OCI-LY3 (cell line): ENCODE measurements around the gene SLC5A3.

Experiments used
- H2AFZ ChIP-seq: fragments of 200-600, 300-600 bp; shearing (Covaris generic); 2 replicates; pipeline ENCODE4 v1.6.0; 2014; ENCODE audit warnings: antibody characterized with exemption, low read depth, low read length
- H3K27ac ChIP-seq: fragments of 200-600, 300-600 bp; sonication (generic); 2 replicates; pipeline ENCODE4 v1.5.1; 2014; ENCODE audit warnings: mild to moderate bottlenecking, low read length, moderate library complexity, mixed read lengths
- H3K27me3 ChIP-seq: fragments of 200-600, 300-600 bp; sonication (generic); 2 replicates; pipeline ENCODE4 v1.6.1; 2014; ENCODE audit warnings: low read depth, low read length, mixed read lengths
- H3K36me3 ChIP-seq: fragments of 200-600, 300-600 bp; sonication (generic); replicated peaks from 2 replicates; pipeline ENCODE3; 2014; ENCODE audit warnings: low read depth, low read length, mixed read lengths
- H3K4me1 ChIP-seq: fragments of 300-600, 200-600 bp; sonication (generic); 2 replicates; pipeline ENCODE4 v1.6.1; 2014; ENCODE audit warnings: low read length, mixed read lengths
- H3K4me2 ChIP-seq: fragments of 200-600, 300-600 bp; sonication (generic); 2 replicates; pipeline ENCODE4 v1.6.1; 2014; ENCODE audit warnings: low read length, mixed read lengths
- H3K4me3 ChIP-seq: fragments of 300-600, 200-600 bp; sonication (generic); 2 replicates; pipeline ENCODE4 v1.5.1; 2014; ENCODE audit warnings: antibody characterized with exemption, mild to moderate bottlenecking, low read length, moderate library complexity
- H3K79me2 ChIP-seq: fragments of 300-600, 200-600 bp; shearing (Covaris generic); 2 replicates; pipeline ENCODE4 v1.6.1; 2014; ENCODE audit warnings: mild to moderate bottlenecking, low read length, mixed read lengths
- H3K9ac ChIP-seq: fragments of 300-600, 200-600 bp; shearing (Covaris generic); 2 replicates; pipeline ENCODE4 v1.6.0; 2014; ENCODE audit warnings: mild to moderate bottlenecking, low read length, moderate library complexity
- H3K9me3 ChIP-seq: fragments of 200-600, 300-600 bp; shearing (Covaris generic); 2 replicates; pipeline ENCODE4 v1.6.1; 2014; ENCODE audit warnings: low read length, mixed read lengths; ENCODE audit not compliant: insufficient read depth
- H4K20me1 ChIP-seq: fragments of 200-600, 300-600 bp; sonication (generic); 2 replicates; pipeline ENCODE4 v1.6.1; 2016; ENCODE audit warnings: low read length, mixed read lengths; ENCODE audit not compliant: insufficient read depth
- CTCF ChIP-seq: fragments of 200-600, 300-600 bp; sonication (generic); IDR thresholded peaks from 2 replicates; pipeline ENCODE4 v1.5.1; 2014; ENCODE audit warnings: antibody characterized with exemption, low read length, low read depth
- EZH2phosphoT487 ChIP-seq: fragments of 200-600 bp; shearing (Covaris generic); IDR thresholded peaks from 2 replicates; pipeline ENCODE4 v1.6.1; 2018; ENCODE audit warnings: antibody characterized with exemption, mixed run types, low read depth

SLC5A3 gene

GRCh38 chr21:34080710-34081109 is 7.3 kb downstream of the SLC5A3 start:
- H3K9me3 ChIP-seq: no peaks in the 10 kb centered on the region
- H3K79me2 ChIP-seq: peaks cover 91% of the 10 kb centered on the region
- TF ChIP-seq EZH2phosphoT487 (no peak), CTCF (no peak)
- H3K36me3 ChIP-seq: peaks cover 26% of the 10 kb centered on the region
- H3K27ac ChIP-seq: no peak overlapping the region
- no peaks in the 10 kb centered on the region for H3K27me3 ChIP-seq
- H3K4me2 ChIP-seq: no peak overlapping the region
- peaks cover 3% of the 10 kb centered on the region; the same call in 1 of the 2 replicates for H3K4me1 ChIP-seq
- H2AFZ ChIP-seq: no peak overlapping the region
- no peak overlapping the region for H3K4me3 ChIP-seq
- H4K20me1 ChIP-seq: 0 out of 2 replicates have a peak, but pooled peaks cover 3% of the 10 kb centered on the region
- no peak overlapping the region for H3K9ac ChIP-seq

GRCh38 chr21:34082769-34083168 is 9.4 kb downstream of the SLC5A3 start:
- H3K79me2 ChIP-seq: peaks cover 94% of the 10 kb centered on the region
- H3K9ac ChIP-seq: no peak overlapping the region
- H3K27ac ChIP-seq: no peak overlapping the region
- no peak overlapping the region for H3K4me3 ChIP-seq
- H2AFZ ChIP-seq: no peak overlapping the region
- H3K36me3 ChIP-seq: peaks cover 14% of the 10 kb centered on the region
- no peak for TF ChIP-seq EZH2phosphoT487
- no peak for TF ChIP-seq CTCF
- peaks cover 7% of the 10 kb centered on the region; the same call in 1 of the 2 replicates for H4K20me1 ChIP-seq
- H3K4me2 ChIP-seq: no peak overlapping the region
- H3K27me3 ChIP-seq: no peaks in the 10 kb centered on the region
- H3K4me1 ChIP-seq: no peaks in the 10 kb centered on the region; the same call in 1 of the 2 replicates
- H3K9me3 ChIP-seq: no peaks in the 10 kb centered on the region

- no peaks in the 10 kb centered on the region for H3K27me3 ChIP-seq
- no peaks in the 10 kb centered on the region for H3K9me3 ChIP-seq
- peaks cover 9% of the 10 kb centered on the region; the same call in 1 of the 2 replicates for H4K20me1 ChIP-seq
- no peak overlapping the region for H3K4me2 ChIP-seq
- H3K79me2 ChIP-seq: peaks cover 94% of the 10 kb centered on the region
- no peak for TF ChIP-seq CTCF
- no peak for TF ChIP-seq EZH2phosphoT487
- H3K4me3 ChIP-seq: no peak overlapping the region
- peaks cover 10% of the 10 kb centered on the region for H3K36me3 ChIP-seq
- H3K27ac ChIP-seq: no peak overlapping the region
- no peaks in the 10 kb centered on the region; the same call in 1 of the 2 replicates for H3K4me1 ChIP-seq
- no peak overlapping the region for H3K9ac ChIP-seq
- H2AFZ ChIP-seq: no peak overlapping the region
Measured at GRCh38 chr21:34083357-34083756, 10.0 kb downstream of the SLC5A3 start.

- no peaks in the 10 kb centered on the region for H3K4me1 ChIP-seq
- H3K9ac ChIP-seq: no peak overlapping the region
- peaks cover 14% of the 10 kb centered on the region; the same call in 1 of the 2 replicates for H4K20me1 ChIP-seq
- no peaks in the 10 kb centered on the region for H3K9me3 ChIP-seq
- peaks cover 97% of the 10 kb centered on the region for H3K79me2 ChIP-seq
- H3K4me2 ChIP-seq: no peak overlapping the region
- peaks cover 8% of the 10 kb centered on the region for H3K36me3 ChIP-seq
- no peak for TF ChIP-seq CTCF
- TF ChIP-seq EZH2phosphoT487: no peak
- H3K27ac ChIP-seq: no peak overlapping the region
- H3K4me3 ChIP-seq: no peak overlapping the region
- no peaks in the 10 kb centered on the region for H3K27me3 ChIP-seq
- H2AFZ ChIP-seq: no peak overlapping the region
Measured at GRCh38 chr21:34085129-34085528, 11.8 kb downstream of the SLC5A3 start.
